ENCODE measurements around the gene PPP3CA.

DNA sequence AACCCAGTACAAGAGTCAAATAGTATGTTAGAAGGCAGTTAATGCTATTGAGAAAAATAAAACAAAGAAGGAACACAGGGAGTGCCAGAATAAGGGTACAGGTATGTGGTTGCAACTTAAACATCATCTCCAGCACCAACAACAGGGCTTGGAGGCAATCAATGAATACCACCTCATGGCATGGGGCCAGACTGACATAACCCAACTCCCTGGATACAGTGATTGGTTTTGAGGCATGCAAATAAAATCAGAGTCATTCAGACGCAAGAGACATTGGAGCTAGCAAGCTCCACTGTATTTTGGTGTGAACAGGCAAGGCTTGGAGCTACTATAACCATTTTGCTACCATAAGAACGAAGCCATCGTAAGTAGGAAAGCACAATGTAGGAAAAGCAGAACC is 56.7 kb downstream of the PPP3CA start:
- TF ChIP-seq, protein P1, sequence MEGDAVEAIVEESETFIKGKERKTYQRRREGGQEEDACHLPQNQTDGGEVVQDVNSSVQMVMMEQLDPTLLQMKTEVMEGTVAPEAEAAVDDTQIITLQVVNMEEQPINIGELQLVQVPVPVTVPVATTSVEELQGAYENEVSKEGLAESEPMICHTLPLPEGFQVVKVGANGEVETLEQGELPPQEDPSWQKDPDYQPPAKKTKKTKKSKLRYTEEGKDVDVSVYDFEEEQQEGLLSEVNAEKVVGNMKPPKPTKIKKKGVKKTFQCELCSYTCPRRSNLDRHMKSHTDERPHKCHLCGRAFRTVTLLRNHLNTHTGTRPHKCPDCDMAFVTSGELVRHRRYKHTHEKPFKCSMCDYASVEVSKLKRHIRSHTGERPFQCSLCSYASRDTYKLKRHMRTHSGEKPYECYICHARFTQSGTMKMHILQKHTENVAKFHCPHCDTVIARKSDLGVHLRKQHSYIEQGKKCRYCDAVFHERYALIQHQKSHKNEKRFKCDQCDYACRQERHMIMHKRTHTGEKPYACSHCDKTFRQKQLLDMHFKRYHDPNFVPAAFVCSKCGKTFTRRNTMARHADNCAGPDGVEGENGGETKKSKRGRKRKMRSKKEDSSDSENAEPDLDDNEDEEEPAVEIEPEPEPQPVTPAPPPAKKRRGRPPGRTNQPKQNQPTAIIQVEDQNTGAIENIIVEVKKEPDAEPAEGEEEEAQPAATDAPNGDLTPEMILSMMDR (IDR thresholded peaks at IDR 0.05), result no peak
- no peak for TF ChIP-seq POLR2A (IDR thresholded peaks at IDR 0.05)

All from Peyer's patch (tissue), 4 donors.